ENCODE data around the gene ARHGDIB.

DNA sequence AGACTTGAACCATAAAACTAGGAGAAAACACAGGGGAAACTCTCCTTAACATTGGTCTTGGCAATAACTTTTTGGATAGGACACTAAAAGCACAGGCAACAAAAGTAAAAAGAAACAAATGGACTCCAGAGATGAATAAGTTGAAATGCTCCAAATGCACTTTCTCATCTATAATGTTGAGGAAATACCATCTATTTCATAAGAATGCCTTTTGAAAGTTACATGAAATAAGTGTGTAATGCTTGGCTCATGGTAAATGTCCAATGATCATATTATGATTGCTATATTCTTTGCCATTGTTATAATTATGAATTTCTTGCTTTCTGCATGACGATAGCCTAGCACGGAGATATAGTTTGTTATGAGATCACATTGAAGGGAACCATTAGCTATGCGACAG is 31.3 kb upstream of the ARHGDIB start:
- TF ChIP-seq EP300 (IDR thresholded peaks at IDR 0.05) = no peak
- TF ChIP-seq POLR2A (IDR thresholded peaks at IDR 0.05) = no peak
- TF ChIP-seq, protein P1, sequence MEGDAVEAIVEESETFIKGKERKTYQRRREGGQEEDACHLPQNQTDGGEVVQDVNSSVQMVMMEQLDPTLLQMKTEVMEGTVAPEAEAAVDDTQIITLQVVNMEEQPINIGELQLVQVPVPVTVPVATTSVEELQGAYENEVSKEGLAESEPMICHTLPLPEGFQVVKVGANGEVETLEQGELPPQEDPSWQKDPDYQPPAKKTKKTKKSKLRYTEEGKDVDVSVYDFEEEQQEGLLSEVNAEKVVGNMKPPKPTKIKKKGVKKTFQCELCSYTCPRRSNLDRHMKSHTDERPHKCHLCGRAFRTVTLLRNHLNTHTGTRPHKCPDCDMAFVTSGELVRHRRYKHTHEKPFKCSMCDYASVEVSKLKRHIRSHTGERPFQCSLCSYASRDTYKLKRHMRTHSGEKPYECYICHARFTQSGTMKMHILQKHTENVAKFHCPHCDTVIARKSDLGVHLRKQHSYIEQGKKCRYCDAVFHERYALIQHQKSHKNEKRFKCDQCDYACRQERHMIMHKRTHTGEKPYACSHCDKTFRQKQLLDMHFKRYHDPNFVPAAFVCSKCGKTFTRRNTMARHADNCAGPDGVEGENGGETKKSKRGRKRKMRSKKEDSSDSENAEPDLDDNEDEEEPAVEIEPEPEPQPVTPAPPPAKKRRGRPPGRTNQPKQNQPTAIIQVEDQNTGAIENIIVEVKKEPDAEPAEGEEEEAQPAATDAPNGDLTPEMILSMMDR (IDR thresholded peaks at IDR 0.05) = no peak

All from tibial nerve (tissue), 4 donors.